Dedifferentiated amniotic fluid mesenchymal stem cell (primary cell): Measurements from ENCODE around the gene KSR1.
"Not testable (repeated sequence)": the region's sequence is repeated elsewhere in the genome, so short reads cannot be mapped to it uniquely, and the experiment has no call there.

Source experiments
- DNase-seq: peaks from one replicate; pipeline ENCODE4 v3.0.0-alpha.2; 2016; ENCODE audit errors: extremely low spot score

The KSR1 gene

DNA sequence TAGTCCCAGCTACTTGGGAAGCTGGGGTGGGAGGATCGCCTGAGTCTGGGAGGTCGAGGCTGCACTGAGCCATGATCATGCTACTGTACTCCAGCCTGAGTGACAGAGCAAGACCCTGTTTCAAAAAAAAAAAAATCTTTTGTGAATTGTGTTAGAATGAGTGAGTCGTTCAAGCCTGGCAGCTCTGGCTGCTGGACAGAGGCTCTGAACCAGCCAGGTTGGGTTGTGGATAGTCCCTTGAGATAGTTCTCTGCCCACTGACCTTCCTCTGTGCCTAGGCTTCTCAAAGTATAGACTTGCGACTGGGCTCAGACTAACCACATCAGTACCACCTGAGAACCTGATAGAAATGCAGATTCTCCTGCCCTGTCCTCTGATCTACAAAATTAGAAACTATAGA lies 2.2 kb upstream of the KSR1 start:
- no peak for DNase-seq

DNA sequence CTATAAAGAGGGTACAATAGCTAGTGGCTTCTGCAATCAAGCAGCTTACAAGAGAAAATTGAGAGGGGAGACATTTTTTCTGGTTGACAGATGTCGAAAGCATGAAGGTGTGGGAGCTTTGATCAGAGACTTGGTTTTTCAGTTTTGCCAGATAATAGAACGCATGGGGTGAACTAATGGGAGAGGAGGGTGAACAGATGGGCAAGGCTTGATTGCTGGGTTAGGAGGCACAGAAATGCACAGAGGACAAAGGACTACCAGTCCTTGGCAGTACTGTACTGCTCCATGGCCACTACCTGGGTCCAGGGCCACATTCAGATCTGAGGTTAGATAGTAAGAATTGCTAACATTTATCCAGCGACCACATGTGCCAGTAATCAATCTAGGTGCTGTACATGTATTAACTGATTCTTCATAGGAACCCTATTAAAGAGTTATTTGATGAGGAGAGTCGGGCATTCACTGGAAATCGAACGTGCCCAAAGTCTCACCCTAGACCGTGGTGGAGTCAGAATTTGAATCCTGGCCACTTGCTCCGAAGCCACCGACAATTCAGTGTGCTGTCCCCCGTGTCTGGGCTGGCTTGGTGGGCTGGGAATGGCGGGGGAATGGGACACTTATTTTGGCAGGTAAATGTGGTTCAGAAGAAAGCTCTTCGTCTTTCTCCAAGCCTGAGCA lies 873 bp upstream of the KSR1 start:
- DNase-seq: no peak

DNA sequence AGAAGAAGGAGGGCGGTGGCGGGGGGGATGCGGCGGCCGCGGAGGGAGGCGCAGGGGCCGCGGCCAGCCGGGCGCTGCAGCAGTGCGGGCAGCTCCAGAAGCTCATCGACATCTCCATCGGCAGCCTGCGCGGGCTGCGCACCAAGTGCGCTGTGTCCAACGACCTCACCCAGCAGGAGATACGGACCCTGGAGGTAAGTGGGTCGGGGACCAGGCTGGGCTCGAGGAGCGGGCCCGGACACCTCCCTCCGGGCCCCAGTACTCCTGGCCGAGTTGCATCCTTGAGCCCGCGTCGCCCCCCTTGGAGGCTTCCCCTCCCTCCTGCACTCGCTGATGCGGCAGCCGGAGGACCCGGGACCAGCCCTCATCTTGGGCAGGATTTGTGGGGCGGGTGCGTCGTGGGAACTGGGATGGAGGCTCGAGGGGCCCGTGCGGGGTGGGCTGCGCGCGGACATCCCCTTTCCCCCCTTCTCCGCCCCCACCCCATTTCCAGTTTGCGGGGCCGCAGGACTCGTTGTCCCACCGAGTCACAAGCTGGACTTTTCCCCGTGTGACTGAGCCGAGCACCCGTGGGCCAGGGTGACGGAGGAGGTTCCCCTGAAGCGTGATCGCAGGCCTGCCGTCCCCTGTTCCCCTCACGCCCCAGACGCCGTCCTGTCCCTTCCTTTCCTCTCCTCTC lies 572 bp downstream of the KSR1 start:
- no peak for DNase-seq

DNA sequence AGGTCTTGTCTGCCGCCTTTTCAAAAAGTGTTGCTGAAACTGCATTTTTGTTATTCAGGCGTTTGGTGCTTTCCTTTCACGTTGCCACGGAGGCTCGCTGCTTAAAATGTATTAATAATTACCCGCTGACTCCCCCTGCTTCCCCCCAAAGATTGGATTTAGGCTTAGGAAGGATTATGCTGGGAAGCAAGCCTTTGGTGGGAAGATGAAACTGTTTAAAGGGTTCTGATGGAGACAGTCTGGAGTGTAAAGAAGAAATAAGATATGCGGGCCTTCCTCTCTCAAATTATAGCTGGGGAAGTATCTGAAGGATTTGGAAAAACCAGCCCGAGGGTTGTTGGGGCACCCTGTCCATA lies 1.1 kb downstream of the KSR1 start:
- DNase-seq: no peak

DNA sequence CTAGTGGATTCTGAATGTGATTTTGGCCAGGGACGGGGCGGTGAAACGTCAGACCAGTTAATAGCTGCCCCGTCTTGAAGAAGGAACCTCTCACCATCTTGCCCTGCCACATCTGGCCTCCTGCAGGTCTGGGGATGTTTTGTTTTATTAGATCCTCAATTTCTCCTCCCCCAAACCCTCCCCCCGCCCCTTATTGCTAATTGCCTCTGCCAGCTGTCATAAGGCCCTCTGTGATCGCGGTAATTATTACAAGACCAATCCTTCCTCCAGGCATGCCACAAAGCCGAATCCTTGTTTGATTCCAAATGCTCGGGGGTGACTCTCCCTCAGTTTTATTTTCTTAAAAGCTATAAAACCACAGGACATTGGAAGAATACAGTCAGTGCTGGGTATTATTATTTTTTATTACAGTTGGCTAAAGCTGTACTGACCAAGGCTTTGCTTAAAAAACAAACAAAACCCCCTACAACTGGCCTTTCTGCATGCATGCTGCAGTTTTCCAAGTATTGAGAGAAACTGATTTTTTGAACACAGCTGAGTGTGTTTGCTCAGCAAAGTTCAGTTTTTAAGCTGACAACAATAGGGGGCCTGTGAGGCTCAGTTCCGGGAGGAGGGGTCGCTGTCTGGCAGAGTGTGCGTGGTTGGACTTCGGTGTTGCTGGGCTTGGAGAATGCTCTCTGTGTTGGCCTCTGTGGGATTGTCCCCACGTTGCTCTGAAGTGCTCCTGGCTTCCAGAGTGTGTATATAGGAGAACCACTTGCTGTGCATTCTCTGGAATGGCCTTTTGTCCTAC lies 1.7 kb downstream of the KSR1 start:
- DNase-seq: no peak

DNA sequence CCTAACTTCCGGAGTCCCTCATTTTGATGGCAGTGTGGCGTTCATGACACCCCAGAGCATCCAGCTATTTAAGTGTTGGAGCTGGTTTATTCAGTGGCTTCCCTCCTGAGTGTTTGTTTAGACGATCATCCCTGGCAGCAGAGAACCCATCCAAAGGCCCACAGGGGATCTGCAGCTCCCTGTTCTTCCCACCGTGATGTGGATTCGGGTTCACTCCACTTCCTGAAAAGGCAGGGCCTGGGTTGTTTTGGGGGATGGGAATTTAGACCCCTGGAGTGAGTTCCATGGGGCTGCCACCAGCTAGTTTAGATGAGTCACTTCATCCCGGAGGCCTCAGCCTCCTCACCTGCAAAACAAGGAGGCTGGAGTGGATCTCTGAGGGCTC lies 2.3 kb downstream of the KSR1 start:
- DNase-seq: no peak

DNA sequence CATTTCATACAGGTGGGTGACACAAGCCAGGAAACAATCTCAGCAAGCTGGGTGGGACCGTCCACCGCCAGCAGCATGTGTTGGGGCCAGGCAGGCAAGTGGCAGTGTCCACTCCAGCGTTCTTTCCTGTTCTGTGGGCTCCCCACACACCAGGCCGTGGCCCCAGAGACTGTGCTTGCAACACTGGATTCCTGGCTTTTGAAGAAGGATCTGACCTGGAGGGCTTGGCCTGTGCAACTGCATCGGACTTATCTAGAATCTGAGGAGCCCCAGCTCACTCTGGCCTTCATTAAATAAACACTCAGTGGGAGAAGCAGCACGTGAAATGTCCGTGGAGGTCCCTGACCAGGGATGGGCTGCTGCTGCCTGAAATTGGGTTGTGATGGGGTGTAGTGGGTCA lies 3.2 kb downstream of the KSR1 start:
- no peak for DNase-seq

DNA sequence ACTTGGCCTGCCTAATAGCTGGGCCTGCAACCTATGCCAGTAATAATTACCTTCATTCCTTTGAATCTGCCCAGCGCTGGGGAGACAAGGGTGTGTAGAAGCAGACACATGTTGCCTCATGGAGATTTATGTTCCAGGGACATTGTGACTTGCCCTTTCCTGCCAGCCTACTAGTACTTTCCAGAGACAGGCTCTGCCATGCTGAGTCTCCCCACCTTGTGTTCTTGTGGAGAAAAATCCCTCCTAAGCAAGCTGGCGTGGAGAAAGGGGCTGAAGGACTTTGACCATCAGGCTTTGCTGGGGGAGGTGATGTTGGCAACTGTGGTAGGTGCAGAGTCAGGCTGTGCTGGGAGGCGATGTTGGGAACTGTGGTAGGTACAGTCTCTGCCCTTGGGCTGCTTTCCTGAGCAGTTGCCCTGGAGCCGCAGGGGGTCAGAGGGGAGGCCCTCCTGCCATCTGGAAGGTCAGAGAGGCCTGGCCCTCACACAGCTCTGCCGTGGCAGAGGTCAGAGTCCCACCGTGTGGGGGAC lies 4.0 kb downstream of the KSR1 start:
- no peak for DNase-seq

DNA sequence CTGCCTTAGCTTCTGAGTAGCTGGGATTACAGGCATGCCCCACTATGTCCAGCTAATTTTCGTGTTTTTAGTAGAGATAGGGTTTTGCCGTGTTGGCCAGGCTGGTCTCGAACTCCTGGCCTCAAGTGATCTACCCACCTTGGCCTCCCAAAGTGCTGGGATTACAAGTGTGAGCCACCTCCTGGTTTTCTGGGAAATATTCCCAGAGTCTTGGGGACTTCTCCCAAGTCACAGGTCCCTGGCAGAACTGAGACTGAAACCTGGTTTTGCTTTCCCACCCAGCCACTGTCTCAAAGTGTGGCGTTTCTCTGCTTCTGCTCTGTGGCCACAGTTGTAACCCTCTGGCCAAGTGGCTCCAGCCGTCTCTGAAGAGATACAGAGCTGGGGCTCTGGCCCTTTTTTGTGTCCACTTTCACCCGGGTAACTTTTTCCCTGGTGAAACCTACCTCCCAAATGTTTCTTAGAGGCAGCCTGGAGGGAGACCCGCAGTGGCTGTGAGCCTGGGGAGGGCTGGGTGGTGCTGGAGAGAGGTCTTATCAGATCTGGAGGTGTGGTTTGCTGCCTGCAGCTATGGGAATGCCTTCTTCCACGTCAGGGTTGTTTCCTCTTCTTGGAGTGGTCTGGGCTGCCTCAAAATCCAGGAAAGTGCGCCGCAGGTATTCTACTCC lies 5.1 kb downstream of the KSR1 start:
- DNase-seq: no peak

DNA sequence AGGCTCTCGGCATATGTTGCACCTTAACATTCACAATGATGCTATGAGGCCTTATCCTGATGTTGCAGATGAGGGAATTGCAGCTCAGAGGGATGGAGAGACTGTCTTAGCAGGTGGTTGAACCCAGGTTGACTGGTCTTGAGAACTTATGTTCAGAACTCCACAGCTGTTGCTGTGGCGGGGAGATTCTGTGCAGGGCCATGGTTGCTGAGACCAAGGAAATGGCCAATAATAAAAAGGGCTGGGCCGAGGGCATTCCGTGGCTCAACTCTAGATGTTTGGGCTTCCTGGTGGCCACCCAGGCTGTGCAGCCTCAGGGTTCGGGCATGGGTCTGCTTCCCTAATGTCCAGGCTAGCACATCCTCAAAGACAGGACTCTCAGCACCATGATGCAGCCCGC lies 5.9 kb downstream of the KSR1 start:
- no peak for DNase-seq

DNA sequence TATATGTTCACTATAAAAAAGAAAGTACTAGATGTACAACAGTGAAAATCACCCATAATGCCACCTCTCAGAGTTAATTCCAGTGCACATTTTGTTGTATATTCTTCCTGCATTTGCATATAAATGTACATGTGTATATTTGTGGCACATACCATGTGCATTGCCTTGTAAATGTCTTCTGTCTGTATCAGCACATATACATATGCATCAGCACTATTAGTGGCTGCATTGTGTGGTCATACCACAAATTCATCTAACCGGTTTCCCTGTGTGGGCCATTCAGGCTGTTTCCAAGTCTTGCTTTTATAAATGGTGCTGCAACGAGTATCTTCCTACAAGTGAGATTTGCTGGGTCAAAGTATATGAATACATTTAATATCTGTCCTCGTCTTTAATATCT lies 6.5 kb downstream of the KSR1 start:
- no peak for DNase-seq

DNA sequence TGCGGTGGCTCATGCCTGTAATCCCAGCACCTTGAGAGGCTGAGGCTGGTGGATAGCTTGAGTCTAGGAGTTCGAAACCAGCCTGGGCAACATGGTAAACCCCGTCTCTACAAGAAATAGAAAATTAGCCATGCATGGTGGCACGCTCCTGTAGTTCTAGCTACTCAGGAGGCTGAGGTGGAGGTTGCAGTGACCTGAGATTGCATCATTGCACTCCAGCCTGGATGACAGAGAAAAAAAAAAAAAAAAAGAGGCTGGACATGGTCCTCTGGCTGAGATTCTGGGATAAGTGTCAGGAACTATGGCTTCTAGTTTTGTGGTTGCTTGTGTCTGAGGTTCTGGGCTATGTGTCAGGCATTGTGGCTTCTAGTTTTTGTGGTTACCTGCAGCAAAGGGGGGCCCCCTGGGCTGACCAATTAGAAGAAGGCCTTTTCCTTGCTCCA lies 7.0 kb downstream of the KSR1 start:
- DNase-seq: no peak

DNA sequence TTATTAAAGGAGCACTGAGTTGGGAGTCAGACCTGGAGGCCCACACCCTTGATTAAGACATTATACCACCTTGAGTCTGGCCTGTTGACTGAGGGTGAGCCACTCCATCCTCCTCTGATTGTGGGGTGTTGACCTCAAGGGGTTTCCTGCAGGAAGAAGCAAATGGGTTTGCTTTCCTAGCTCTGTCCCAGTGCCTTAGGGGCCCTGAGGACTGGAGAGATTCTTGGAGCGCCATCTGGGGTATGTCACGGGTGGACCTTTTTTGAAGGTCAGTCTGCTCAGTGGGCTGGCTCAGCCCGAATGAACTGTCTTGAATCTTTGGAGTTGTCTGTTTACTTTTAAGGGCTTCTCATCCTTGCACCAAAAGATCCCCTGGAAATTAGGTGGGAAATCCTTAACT lies 7.8 kb downstream of the KSR1 start:
- DNase-seq: not testable (repeated sequence)

DNA sequence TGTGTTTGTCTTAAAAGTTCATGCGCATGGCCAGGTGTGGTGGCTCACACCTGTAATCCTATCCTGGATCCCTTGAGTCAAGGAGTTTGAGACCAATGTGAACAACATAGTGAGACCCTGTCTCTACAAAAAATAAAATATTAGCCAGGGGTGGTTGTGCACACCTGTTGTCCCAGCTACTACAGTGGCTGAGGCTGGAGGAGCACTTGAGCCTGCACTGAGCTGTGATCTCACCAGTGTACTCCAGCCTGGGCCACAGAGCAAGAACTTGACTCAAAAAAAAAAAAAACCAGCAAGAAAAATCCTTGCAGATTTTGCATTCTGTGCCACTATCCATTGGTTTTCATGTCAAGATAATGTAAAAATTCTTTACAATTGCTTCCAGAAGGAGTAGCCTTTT lies 8.2 kb downstream of the KSR1 start:
- no peak for DNase-seq

DNA sequence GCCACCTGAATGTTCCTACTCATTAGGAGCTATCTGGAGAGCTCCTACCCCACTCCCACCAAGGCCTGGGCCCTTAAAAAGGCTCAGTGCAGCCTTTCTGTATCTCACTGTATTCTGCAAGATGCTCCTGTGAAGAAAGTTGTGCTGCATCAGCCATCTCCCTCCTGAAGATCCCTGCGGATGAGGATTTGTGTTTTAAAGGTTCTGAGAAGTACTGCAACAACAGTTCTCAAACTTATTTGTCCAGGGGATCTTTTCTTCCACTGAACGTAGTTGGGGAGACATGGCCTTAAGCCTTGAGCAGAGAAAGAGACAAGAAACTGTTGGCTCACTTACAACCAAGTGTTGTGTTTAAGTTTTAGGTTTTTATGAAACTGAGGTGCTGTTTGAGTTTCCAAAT lies 9.6 kb downstream of the KSR1 start:
- DNase-seq: not testable (repeated sequence)

DNA sequence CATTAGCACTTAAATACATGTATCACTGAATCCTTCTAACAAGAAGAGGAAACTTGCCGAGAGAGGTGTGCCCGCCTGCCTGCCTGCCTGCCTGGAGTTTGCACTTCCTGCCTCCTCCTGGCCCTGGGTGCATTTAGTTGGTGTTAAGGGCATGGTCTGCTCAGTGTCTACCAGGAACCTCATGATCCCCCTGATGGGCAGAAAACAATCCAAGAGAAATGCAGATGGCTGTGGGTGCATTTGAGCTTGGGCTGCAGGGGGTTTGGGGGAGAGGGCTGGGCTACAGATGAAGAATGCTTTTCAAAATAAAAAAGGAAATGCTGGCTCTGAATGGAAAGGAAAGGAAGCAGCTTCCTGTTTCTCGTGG lies 10.1 kb downstream of the KSR1 start:
- DNase-seq: no peak

DNA sequence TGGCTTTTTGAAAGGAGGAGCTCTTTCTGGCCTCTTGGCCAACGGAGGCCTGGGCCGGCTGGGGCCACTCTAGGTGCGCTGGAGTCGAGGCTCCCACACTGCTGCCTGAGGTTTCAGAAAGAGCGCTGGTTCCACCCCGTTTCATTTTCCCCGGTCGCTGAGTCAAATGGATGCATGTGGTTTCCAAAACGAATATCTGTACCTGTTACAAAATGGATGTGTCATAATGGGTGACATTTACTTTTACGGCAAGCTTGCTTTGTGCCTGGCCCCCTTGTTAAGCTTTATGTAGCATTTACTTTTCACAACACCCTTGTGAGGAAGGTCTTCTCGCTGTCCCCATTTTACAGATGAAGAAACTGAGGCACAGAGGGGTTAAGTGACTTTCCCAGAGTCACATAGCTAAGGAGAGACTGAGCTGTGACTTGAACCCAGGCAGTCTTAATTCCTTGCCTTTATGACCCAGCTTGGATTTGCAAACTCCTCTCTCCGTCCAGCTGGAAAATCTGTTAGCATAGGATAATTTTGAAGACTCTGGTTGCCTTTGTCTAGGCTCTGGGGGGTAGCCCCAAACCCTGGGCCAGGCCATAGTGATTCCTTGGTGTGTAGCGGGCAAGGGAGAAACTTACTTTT lies 10.6 kb downstream of the KSR1 start:
- DNase-seq: no peak

DNA sequence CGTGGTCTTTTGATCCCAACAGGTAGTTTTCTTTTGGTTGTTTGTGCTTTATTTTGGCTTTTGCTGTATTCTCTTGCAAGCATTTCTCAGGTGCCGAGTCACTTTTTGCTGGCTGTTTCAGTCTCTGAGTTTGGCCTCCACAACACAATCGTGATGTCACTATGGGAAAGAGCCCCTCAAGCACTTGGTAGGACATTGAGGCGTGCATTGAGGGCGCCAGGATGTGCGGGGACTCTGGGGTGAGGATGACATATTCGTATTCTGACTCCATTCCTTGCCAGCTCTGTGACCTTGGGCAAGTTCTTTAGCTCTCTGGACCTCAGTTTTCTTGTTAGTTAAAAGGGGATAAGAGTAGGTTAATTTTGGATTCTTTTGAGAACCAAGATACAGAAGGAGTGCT lies 13.0 kb downstream of the KSR1 start:
- DNase-seq: no peak

DNA sequence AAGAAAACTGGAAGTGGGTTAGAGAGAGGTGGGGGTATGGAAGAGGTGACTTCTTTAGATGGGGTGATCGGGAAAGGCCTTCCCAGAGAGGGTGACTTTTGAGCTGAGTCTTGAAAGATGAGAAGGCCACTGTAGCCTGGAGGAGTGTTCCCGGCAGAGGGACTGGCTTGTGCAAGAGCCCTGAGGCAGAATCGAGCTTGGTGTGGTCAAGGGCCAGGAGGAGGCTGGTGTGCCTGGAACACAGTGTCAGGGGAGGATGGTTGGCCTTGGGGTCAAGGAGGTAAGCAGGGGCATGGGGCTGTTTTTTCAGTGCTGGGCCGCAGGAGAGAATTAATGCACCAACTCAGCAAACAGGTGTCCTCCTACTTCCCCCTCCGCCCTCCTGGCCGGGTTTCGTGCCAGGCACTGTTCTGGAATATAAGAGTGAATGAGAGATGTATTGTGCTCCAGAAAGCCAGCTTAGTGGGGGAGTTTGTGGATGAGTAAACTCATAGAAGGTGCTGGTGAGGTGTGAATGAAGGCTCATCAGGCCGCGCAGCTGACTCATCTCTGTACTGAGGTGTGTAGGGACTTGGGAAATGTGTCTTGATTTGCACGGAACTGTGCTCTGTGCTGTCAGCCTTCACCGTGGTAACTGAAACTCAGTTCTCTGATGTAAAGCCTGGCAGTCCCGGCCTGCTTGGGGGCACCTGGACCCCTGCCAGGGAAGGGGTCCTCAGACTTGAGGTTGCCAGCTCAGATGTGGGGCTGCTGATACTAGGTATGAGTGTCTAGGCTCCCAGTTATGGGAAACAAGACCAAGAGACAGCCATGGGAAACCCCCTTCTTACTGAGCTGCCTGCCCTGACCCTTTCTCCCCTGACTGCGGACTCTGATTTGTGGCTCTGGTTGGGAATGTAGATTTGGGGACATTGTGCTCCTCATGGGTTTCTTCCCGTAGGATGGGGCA lies 15.3 kb downstream of the KSR1 start:
- no peak for DNase-seq

DNA sequence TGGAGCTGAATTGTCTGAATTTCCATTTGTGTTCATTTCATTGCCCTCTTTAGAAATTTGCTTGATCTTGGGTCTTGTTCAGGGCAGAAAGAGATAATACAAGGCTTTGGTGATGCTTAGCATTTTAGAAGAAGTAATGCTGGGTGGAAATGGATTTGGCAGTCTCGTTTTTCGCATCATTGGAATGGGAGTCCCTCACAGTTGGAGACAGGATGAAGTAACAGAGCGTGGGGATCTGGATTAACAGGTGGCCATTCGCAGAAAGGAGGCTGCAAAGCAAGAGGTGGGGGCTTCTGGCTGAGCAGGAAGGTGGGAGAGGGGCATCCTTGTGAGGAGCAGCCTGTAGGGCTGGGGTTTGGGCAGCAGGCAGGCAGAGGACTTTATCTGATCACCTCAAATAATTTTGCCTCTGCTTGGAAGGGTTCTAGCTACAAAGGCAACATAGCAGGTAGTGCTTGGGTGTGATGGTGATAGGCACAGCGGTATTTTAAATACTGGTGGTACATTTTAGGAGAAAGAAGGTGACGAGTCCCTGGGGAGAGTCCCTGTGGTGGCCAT lies 17.0 kb downstream of the KSR1 start:
- DNase-seq: no peak
